Fibroblast of lung (primary cell): ENCODE results near the gene ITPRIPL2.

Experiments used
- EZH2 ChIP-seq: IDR thresholded peaks from 2 replicates; pipeline ENCODE4 v1.5.1; 2012; ENCODE audit warnings: low read length, control low read depth, mild to moderate bottlenecking; ENCODE audit errors: missing control alignments
- TF ChIP-seq, protein P1 (sequence below), 2 donors: IDR thresholded peaks in 1 of 2; conservative IDR thresholded peaks in 1 of 2; 1 replicate in 1 of 2; 2 replicates in 1 of 2; pipeline ENCODE4 v1.5.1; 2011 to 2012; ENCODE audit warnings: low read length in 2 of 2, control low read depth in 1 of 2, inconsistent platforms in 1 of 2, low read depth in 1 of 2, mild to moderate bottlenecking in 1 of 2

DNA sequence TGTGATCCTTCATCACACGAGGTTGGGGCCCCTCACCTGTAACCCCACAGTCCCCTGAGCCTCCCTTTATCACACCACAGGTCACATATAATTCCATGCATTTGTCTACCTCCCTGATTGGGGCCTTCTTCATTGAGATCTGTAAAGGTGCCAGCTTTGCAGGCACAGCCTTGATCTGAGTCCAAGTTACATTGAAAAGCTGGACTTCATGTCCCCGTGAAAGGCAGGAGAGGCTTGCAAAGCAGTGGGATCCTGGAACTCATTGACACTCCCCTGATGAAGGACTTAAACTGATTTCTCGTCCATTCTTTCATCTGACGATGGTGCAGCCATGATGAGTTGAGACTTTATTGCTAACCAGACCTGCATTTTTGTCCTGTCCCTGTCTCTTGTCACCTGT lies 50.5 kb downstream of the ITPRIPL2 start:
- no peak for TF ChIP-seq EZH2
- TF ChIP-seq, protein P1, sequence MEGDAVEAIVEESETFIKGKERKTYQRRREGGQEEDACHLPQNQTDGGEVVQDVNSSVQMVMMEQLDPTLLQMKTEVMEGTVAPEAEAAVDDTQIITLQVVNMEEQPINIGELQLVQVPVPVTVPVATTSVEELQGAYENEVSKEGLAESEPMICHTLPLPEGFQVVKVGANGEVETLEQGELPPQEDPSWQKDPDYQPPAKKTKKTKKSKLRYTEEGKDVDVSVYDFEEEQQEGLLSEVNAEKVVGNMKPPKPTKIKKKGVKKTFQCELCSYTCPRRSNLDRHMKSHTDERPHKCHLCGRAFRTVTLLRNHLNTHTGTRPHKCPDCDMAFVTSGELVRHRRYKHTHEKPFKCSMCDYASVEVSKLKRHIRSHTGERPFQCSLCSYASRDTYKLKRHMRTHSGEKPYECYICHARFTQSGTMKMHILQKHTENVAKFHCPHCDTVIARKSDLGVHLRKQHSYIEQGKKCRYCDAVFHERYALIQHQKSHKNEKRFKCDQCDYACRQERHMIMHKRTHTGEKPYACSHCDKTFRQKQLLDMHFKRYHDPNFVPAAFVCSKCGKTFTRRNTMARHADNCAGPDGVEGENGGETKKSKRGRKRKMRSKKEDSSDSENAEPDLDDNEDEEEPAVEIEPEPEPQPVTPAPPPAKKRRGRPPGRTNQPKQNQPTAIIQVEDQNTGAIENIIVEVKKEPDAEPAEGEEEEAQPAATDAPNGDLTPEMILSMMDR (conservative IDR thresholded peaks at IDR 0.05 in 1 of 2, IDR thresholded peaks at IDR 0.05 in 1 of 2; ENCODE audit: low read depth in 1 of 2, low read length in 2 of 2): no peak
